ENCODE measurements around the gene PRKG1.

The PRKG1 gene

GRCh38 chr10:52250510-52250909, 1176.2 kb downstream of the PRKG1 start:
- no peak for DNase-seq

GRCh38 chr10:52252307-52252706, 1178.0 kb downstream of the PRKG1 start:
- no peak for DNase-seq

GRCh38 chr10:52256832-52257691, 1182.8 kb downstream of the PRKG1 start:
- DNase-seq, result no peak

GRCh38 chr10:52257692-52258075, 1183.4 kb downstream of the PRKG1 start:
- DNase-seq, result no peak

- no peak for DNase-seq
Observed at GRCh38 chr10:52258799-52259425, 1184.6 kb downstream of the PRKG1 start.

- DNase-seq, result no peak
Observed at GRCh38 chr10:52259426-52259812, 1185.1 kb downstream of the PRKG1 start.

- no peak for DNase-seq
Observed at GRCh38 chr10:52261362-52261761, 1187.1 kb downstream of the PRKG1 start.

GRCh38 chr10:52265131-52265926, 1191.0 kb downstream of the PRKG1 start:
- no peak for DNase-seq

GRCh38 chr10:52266858-52267257, 1192.6 kb downstream of the PRKG1 start:
- no peak for DNase-seq

- DNase-seq, result no peak
Observed at GRCh38 chr10:52268790-52269189, 1194.5 kb downstream of the PRKG1 start.

- no peak for DNase-seq
Observed at GRCh38 chr10:52269233-52269632, 1194.9 kb downstream of the PRKG1 start.

GRCh38 chr10:52276163-52276562, 1201.9 kb downstream of the PRKG1 start:
- DNase-seq, result no peak

- DNase-seq, result no peak
Observed at GRCh38 chr10:52276986-52277385, 1202.7 kb downstream of the PRKG1 start.

- no peak for DNase-seq
Observed at GRCh38 chr10:52279546-52279945, 1205.3 kb downstream of the PRKG1 start.

GRCh38 chr10:52280051-52280450, 1205.8 kb downstream of the PRKG1 start:
- no peak for DNase-seq

- DNase-seq, result no peak
Observed at GRCh38 chr10:52283174-52283573, 1208.9 kb downstream of the PRKG1 start.

- DNase-seq, result no peak
Observed at GRCh38 chr10:52284416-52285013, 1210.2 kb downstream of the PRKG1 start.

GRCh38 chr10:52287866-52288265, 1213.6 kb downstream of the PRKG1 start:
- no peak for DNase-seq

- no peak for DNase-seq
Observed at GRCh38 chr10:52297747-52298146, 1223.5 kb downstream of the PRKG1 start.

- DNase-seq, result no peak
Observed at GRCh38 chr10:52300599-52301277, 1226.5 kb downstream of the PRKG1 start.

- DNase-seq, result peak; percentile 43
Observed at GRCh38 chr10:52308251-52309031, 1234.2 kb downstream of the PRKG1 start.

- DNase-seq, result no peak
Observed at GRCh38 chr10:52312942-52313255, 1238.6 kb downstream of the PRKG1 start.
